CD8-positive, alpha-beta memory T cell (primary cell): ENCODE results near the gene GAD1. TPM values are rescaled to one million over a fixed set of nuclear protein-coding genes. Genes with fewer than 3 reads are reported as not detected.

Source experiments
- CTCF ChIA-PET: fragments of 350-600 bp; sonication (Branson Sonifier 250); formaldehyde crosslinking; loops from one replicate; lab custom pipeline; 2021; ENCODE audit warnings: antibody characterized with exemption; lab: Charles Lee
- POLR2A ChIA-PET: fragments of 350-600 bp; sonication (Branson Sonifier 250); formaldehyde crosslinking; loops from one replicate; lab custom pipeline; 2021; ENCODE audit warnings: antibody characterized with exemption; lab: Charles Lee
- DNase-seq, 5 donors: peaks; one replicate each; pipeline versions ENCODE4 v3.0.0 to v3.0.0-alpha.2; 2020 to 2022; ENCODE audit warnings: mixed read lengths in 1 of 5
- H3K27ac ChIP-seq: one replicate; pipeline ENCODE4 v1.7.0; 2013; ENCODE audit warnings: low read depth, mild to moderate bottlenecking, low read length, moderate library complexity
- H3K27me3 ChIP-seq: 2 replicates; pipeline ENCODE4 v1.7.0; 2013; ENCODE audit warnings: low read length, mild to moderate bottlenecking; ENCODE audit not compliant: insufficient read depth, poor library complexity, severe bottlenecking
- H3K36me3 ChIP-seq: 2 replicates; pipeline ENCODE4 v1.7.0; 2013; ENCODE audit warnings: mild to moderate bottlenecking, low read length, moderate library complexity; ENCODE audit not compliant: insufficient read depth
- H3K4me1 ChIP-seq: 2 replicates; pipeline ENCODE4 v1.7.0; 2013; ENCODE audit warnings: mild to moderate bottlenecking, low read length, moderate library complexity; ENCODE audit not compliant: insufficient read depth
- H3K4me3 ChIP-seq: 2 replicates; pipeline ENCODE4 v1.7.0; 2013; ENCODE audit warnings: mild to moderate bottlenecking, low read length
- H3K9me3 ChIP-seq: 2 replicates; pipeline ENCODE4 v1.7.0; 2013; ENCODE audit warnings: mild to moderate bottlenecking, low read length
- H3K27ac Mint-ChIP-seq, 8 donors: one replicate each; pipeline ENCODE4 v1.8.0; 2020 to 2021; ENCODE audit warnings: mixed read lengths in 8 of 8, mild to moderate bottlenecking in 6 of 8, inconsistent platforms in 3 of 8, moderate library complexity in 3 of 8
- H3K27me3 Mint-ChIP-seq, 2 donors: one replicate each; pipeline ENCODE4 v1.8.0; 2020 to 2021; ENCODE audit warnings: mixed read lengths in 2 of 2, mild to moderate bottlenecking in 1 of 2, moderate library complexity in 1 of 2
- H3K36me3 Mint-ChIP-seq, 3 donors: one replicate each; pipeline ENCODE4 v1.8.0; 2020 to 2021; ENCODE audit warnings: mixed read lengths in 3 of 3, inconsistent platforms in 1 of 3, mild to moderate bottlenecking in 1 of 3
- H3K4me1 Mint-ChIP-seq, 3 donors: one replicate each; pipeline ENCODE4 v1.8.0; 2020 to 2021; ENCODE audit warnings: mixed read lengths in 3 of 3, inconsistent platforms in 1 of 3, mild to moderate bottlenecking in 1 of 3
- H3K4me3 Mint-ChIP-seq, 7 donors: one replicate each; pipeline ENCODE4 v1.8.0; 2020 to 2021; ENCODE audit warnings: mixed read lengths in 7 of 7, mild to moderate bottlenecking in 6 of 7, moderate library complexity in 4 of 7, inconsistent platforms in 2 of 7
- H3K9me3 Mint-ChIP-seq, 5 donors: one replicate each; pipeline ENCODE4 v1.8.0; 2020 to 2022; ENCODE audit warnings: mixed read lengths in 5 of 5, mild to moderate bottlenecking in 3 of 5, moderate library complexity in 2 of 5, inconsistent platforms in 1 of 5
- polyA plus RNA-seq: library from polyadenylated mRNA; unstranded; fragments of 300-500 nt; fragmentation: Illumina TruSeq; gene quantifications from one replicate; pipeline ENCODE4 v1.2.3, GENCODE V29; 2021
- total RNA-seq, 2 experiments: library from RNA; stranded (reverse); gene quantifications; one replicate each; pipeline ENCODE4 v1.2.3, GENCODE V29; 2021

GAD1 gene
- total and polyA plus RNA-seq, 3 experiments from 2014 or later: 0.55 to 1.0 TPM; not detected in 1

DNA sequence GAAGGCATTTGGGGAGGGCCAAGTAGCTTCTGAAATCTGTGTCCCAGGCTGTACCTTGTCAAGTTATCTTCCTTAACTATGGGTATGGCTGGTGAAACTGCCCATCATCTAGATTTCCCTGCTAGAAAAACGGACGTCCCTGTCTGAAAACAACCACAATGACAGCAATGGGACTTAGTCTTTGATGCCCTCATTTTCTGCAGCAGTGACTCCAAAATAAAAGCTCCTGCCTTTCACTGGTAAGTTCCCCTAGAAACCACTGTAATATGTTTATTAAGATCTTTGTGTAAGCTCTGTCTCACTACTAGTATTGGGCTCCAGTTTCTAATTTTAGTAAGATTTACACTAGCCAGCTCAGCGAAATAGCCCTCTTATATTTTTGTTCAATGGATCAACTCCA, 65.2 kb downstream of the GAD1 start:
- DNase-seq: no peak
- no peak overlapping the region for H3K4me3 ChIP-seq
- no peaks in the 10 kb centered on the region for H3K4me1 ChIP-seq

DNA sequence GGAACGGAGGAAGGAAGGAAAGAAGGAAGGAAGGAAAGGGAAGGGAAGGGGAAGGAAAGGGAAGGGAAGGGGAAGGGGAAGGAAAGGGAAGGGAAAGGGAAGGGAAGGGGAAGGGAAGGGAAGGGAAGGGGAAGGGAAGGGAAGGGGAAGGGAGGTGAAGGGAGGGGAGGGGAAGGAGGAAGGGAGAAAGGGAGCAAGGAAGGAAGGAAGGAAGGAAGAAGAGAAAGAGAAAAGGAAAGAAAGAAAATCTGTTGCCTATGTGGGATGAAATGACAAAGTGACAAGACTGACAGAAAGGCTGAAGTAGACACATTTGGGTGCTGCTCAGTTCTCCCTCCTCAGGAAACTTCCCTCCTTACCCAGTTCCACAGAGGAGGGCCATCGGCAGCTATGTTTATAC, 66.1 kb downstream of the GAD1 start:
- Mint-ChIP-seq H3K4me1 (peaks cover 8 to 11% (median 9%) of the 10 kb centered on the region in 3 donors), H3K4me3 (no peak overlapping the region), H3K27ac (no peak overlapping the region), H3K27me3 (peaks cover 23 to 38% of the 10 kb centered on the region in 2 donors), H3K36me3 (peaks cover 0 to 8% (median 0%) of the 10 kb centered on the region in 3 donors), H3K9me3 (no peaks in the 10 kb centered on the region)
- Histone ChIP-seq H3K27ac (no peak overlapping the region), H3K9me3 (no peaks in the 10 kb centered on the region), H3K36me3 (no peaks in the 10 kb centered on the region), H3K4me1 (no peaks in the 10 kb centered on the region), H3K27me3 (no peaks in the 10 kb centered on the region), H3K4me3 (no peak overlapping the region)
- no peak for DNase-seq
- ChIA-PET POLR2A (no interaction called here), CTCF (interaction anchor here (3.6 kb wide), 1 partner anchor 10 kb away, joined by 20 read pairs; no protein-coding TSS in a partner anchor)

More for the DNA sequence above, 65.2 kb downstream of the GAD1 start:
- peaks cover 0 to 8% (median 0%) of the 10 kb centered on the region in 3 donors for H3K36me3 Mint-ChIP-seq
- H3K27me3 ChIP-seq: no peaks in the 10 kb centered on the region
- no peaks in the 10 kb centered on the region for H3K9me3 Mint-ChIP-seq
- H3K36me3 ChIP-seq: no peaks in the 10 kb centered on the region
- H3K4me3 Mint-ChIP-seq: no peak overlapping the region
- no peak overlapping the region for H3K27ac ChIP-seq
- peaks cover 23 to 35% of the 10 kb centered on the region in 2 donors for H3K27me3 Mint-ChIP-seq
- H3K9me3 ChIP-seq: no peaks in the 10 kb centered on the region
- ChIA-PET POLR2A (no interaction called here), CTCF (interaction anchor here (3.6 kb wide), 1 partner anchor 10 kb away, joined by 20 read pairs; no protein-coding TSS in a partner anchor)
- H3K4me1 Mint-ChIP-seq: peaks cover 8 to 11% (median 9%) of the 10 kb centered on the region in 3 donors
- no peak overlapping the region for H3K27ac Mint-ChIP-seq

DNA sequence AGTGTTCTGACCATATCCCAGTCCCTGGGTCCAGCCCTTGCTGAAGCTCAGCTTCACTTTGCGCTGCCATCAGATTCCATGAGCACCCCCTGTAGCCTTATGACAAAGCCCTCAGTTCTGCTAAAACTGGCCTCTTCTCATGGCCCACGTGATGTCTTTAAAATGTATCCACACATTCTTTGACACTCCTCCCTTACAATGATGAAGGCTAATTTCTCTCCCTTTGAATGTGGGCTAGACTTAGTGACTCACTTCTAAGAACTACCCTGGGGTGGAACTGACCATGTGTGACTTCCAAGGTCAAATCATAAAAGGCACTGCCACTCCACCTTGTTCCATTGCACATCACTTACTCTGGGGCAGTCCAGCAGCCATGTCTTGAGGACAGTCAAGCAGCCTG, 67.0 kb downstream of the GAD1 start:
- no peaks in the 10 kb centered on the region for H3K36me3 ChIP-seq
- DNase-seq: no peak
- no peaks in the 10 kb centered on the region for H3K4me1 ChIP-seq
- no peak overlapping the region for H3K27ac Mint-ChIP-seq
- H3K4me3 Mint-ChIP-seq: no peak overlapping the region
- ChIA-PET CTCF (interaction anchor here (1.1 to 1.2 kb wide), 2 partner anchors 9 to 10 kb away, joined by 3 to 5 read pairs; no protein-coding TSS in a partner anchor), POLR2A (no interaction called here)
- peaks cover under 1 to 2% (median 2%) of the 10 kb centered on the region in 3 donors for H3K4me1 Mint-ChIP-seq
- H3K9me3 ChIP-seq: no peaks in the 10 kb centered on the region
- H3K9me3 Mint-ChIP-seq: no peaks in the 10 kb centered on the region
- H3K36me3 Mint-ChIP-seq: peaks cover 0 to 8% (median 0%) of the 10 kb centered on the region in 3 donors
- peaks cover 23 to 45% of the 10 kb centered on the region in 2 donors for H3K27me3 Mint-ChIP-seq
- no peaks in the 10 kb centered on the region for H3K27me3 ChIP-seq
- no peak overlapping the region for H3K4me3 ChIP-seq
- H3K27ac ChIP-seq: no peak overlapping the region

DNA sequence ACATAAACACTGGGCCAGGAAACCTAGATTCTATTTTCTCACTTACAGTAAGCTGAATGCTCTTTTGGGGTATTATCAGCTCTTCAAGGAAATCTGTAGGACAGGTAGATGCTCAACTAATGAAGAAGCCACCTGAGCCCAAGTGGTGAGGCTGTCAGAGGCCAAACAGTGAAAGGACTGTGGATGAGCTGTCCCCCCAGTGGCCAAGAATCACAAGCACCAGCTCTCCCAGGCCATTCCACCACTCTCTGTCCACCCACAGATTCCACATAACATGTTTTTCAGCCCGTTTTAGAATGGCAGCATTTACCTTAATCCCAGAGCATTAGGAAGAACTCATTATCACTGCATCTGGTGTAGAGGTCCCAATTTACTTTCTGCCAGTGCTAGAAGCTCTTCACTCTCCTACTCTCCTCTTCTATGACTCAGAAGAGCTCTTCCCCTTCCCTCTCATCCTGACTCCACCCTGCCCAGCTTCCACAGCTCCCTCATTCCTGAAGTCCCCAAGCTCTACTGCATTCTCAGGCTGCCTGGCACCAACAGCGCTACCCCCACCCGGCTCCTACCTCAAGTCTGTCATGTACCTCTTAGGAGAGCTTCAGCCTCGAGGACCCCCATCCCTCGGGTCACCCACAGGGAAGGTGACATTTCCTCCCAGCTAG, 68.6 kb downstream of the GAD1 start:
- ChIA-PET POLR2A (no interaction called here), CTCF (interaction anchor here (1.5 kb wide), 2 partner anchors 10 to 12 kb away, joined by 5 to 7 read pairs; no protein-coding TSS in a partner anchor)
- H3K36me3 ChIP-seq: no peaks in the 10 kb centered on the region
- Mint-ChIP-seq H3K9me3 (no peaks in the 10 kb centered on the region), H3K27me3 (peaks cover 23 to 52% of the 10 kb centered on the region in 2 donors), H3K4me3 (no peak overlapping the region), H3K36me3 (peaks cover 0 to 6% (median 0%) of the 10 kb centered on the region in 3 donors), H3K27ac (no peak overlapping the region), H3K4me1 (no peaks in the 10 kb centered on the region)
- no peak overlapping the region for H3K27ac ChIP-seq
- no peak overlapping the region for H3K4me3 ChIP-seq
- no peaks in the 10 kb centered on the region for H3K9me3 ChIP-seq
- H3K27me3 ChIP-seq: no peaks in the 10 kb centered on the region
- DNase-seq: no peak
- no peaks in the 10 kb centered on the region for H3K4me1 ChIP-seq

DNA sequence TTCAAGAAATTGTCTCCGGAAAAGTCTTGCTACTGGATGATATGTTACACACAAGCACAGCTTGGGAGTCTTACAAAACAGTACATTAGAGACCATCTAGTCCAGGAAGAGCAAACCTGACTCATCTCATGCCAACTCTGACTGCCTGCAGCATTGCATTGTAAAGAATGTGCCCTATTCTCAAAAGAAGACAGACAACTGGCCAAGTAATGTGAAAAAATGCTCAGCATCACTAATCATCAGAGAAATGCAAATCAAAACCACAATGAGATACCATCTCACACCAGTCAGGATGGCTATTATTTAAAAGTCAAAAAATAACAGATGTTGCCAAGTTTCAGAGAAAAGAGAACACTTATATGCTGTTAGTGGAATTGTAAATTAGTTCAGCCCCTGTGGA, 69.7 kb downstream of the GAD1 start:
- Mint-ChIP-seq H3K9me3 (no peaks in the 10 kb centered on the region), H3K36me3 (peaks cover 0 to 5% (median 0%) of the 10 kb centered on the region in 3 donors), H3K4me1 (no peaks in the 10 kb centered on the region), H3K4me3 (no peak overlapping the region), H3K27ac (no peak overlapping the region), H3K27me3 (peaks cover 21 to 52% of the 10 kb centered on the region in 2 donors)
- no peak for DNase-seq
- no peaks in the 10 kb centered on the region for H3K9me3 ChIP-seq
- ChIA-PET CTCF (interaction anchor here (1.5 kb wide), 1 partner anchor 13 kb away, joined by 7 read pairs; no protein-coding TSS in a partner anchor), POLR2A (no interaction called here)
- H3K4me3 ChIP-seq: no peak overlapping the region
- H3K4me1 ChIP-seq: no peaks in the 10 kb centered on the region
- H3K27me3 ChIP-seq: no peaks in the 10 kb centered on the region
- no peaks in the 10 kb centered on the region for H3K36me3 ChIP-seq
- H3K27ac ChIP-seq: no peak overlapping the region

DNA sequence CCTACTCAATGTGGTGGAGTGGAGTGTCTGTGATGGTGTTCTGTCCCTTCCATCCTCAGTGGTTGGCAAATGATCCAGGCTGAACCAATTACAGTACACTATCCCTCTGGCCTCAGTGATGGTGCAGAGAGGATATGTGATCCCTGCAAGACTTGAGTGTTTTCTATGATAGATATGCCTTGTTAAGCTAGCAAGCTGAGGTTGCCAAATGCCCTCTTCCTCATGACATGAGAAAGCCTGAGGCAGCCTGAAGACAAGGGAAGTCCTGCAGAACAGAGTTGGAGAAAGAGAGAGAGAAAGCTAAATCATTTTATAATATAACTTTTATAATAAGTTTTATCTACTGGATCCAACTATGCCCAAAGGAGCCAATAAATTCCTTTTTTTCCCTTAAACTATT, 70.8 kb downstream of the GAD1 start:
- Histone ChIP-seq H3K9me3 (no peaks in the 10 kb centered on the region), H3K36me3 (no peaks in the 10 kb centered on the region), H3K4me3 (no peak overlapping the region), H3K27me3 (no peaks in the 10 kb centered on the region), H3K4me1 (no peaks in the 10 kb centered on the region), H3K27ac (no peak overlapping the region)
- ChIA-PET POLR2A (no interaction called here), CTCF (no interaction called here)
- Mint-ChIP-seq H3K9me3 (no peaks in the 10 kb centered on the region), H3K27me3 (peaks cover 20 to 52% of the 10 kb centered on the region in 2 donors), H3K4me1 (no peaks in the 10 kb centered on the region), H3K27ac (no peak overlapping the region), H3K4me3 (no peak overlapping the region), H3K36me3 (peaks cover 0 to 5% (median 0%) of the 10 kb centered on the region in 3 donors)
- DNase-seq: no peak

DNA sequence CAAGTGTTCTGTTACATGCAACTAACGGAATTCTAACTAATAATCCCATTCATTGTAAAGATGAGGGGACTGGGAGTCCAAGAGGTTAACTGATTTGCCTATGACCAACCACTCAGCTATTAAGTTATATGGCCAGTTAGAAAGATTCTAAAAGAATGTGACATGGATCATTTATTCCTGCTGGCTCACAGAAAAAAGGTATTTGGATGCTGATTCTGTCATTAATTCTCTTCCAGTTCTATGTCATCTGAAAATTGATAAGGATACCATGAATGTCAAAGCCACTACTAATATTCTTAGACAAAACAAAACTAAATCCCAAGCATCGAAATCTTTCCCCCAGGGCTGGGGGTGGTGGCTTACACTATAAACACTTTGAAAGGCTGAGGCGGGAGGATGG, 71.2 kb downstream of the GAD1 start:
- Mint-ChIP-seq H3K36me3 (peaks cover 0 to 5% (median 0%) of the 10 kb centered on the region in 3 donors), H3K4me3 (no peak overlapping the region), H3K27ac (no peak overlapping the region), H3K9me3 (no peaks in the 10 kb centered on the region), H3K27me3 (peaks cover 20 to 52% of the 10 kb centered on the region in 2 donors), H3K4me1 (no peaks in the 10 kb centered on the region)
- Histone ChIP-seq H3K27me3 (no peaks in the 10 kb centered on the region), H3K27ac (no peak overlapping the region), H3K4me1 (no peaks in the 10 kb centered on the region), H3K36me3 (no peaks in the 10 kb centered on the region), H3K4me3 (no peak overlapping the region), H3K9me3 (no peaks in the 10 kb centered on the region)
- POLR2A ChIA-PET: no interaction called here
- DNase-seq: no peak
- CTCF ChIA-PET: no interaction called here

DNA sequence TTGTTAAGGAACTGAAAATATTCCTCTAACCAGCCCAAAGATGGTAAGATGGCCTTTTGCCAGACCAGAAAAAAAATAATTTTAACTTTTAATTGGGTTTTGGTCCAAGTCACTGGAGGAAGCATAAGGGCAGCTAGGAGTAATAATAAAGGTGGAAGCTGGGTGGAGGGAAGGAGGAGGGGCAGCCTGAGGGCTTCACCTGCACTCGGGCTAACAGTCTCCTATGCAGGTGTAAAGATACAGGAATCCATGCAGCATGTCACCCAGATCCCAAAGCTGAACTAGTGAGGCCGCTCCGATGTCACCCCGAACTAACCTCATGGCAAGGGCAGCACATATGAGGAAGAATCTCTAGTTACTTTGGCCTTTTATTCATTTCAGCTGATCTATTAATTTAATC, 75.2 kb downstream of the GAD1 start:
- Histone ChIP-seq H3K27ac (no peak overlapping the region), H3K4me3 (no peak overlapping the region), H3K4me1 (no peaks in the 10 kb centered on the region), H3K36me3 (no peaks in the 10 kb centered on the region), H3K9me3 (no peaks in the 10 kb centered on the region), H3K27me3 (no peaks in the 10 kb centered on the region)
- Mint-ChIP-seq H3K9me3 (no peaks in the 10 kb centered on the region), H3K4me3 (no peak overlapping the region), H3K27me3 (peaks cover 0 to 32% of the 10 kb centered on the region in 2 donors), H3K4me1 (no peaks in the 10 kb centered on the region), H3K36me3 (no peaks in the 10 kb centered on the region), H3K27ac (no peak overlapping the region)
- DNase-seq: no peak
- ChIA-PET CTCF (interaction anchor here (0.9 kb wide), 1 partner anchor 18 kb away, joined by 3 read pairs; no protein-coding TSS in a partner anchor), POLR2A (interaction anchor here (0.5 kb wide), 1 partner anchor 240 kb away, joined by 3 read pairs; no protein-coding TSS in a partner anchor)
